ENCODE measurements around the gene NUDT7. TPM values are rescaled to one million over a fixed set of nuclear protein-coding genes. Genes with fewer than 3 reads are reported as not detected.

The NUDT7 gene
- total and polyA plus RNA-seq, 9 of the 15 experiments (the other 6 are each of a cell fraction or from before 2014, with no cell fraction given), result 5.6 to 24.2 (median 10.5) TPM

GRCh38 chr16:77723108-77723514, 797 bp downstream of the NUDT7 start:
- Histone ChIP-seq H2AFZ (ENCODE audit: low read depth, low read length) (peak overlapping the region; percentile 97), H3K9me1 (ENCODE audit: control insufficient read depth, insufficient read depth, low read length) (no peaks in the 10 kb centered on the region), H3K27me3 (ENCODE audit: control insufficient read depth in 2 of 2, insufficient read depth in 2 of 2, low read length in 2 of 2) (no peaks in the 10 kb centered on the region; a peak in 1 of 5 replicates), H4K20me1 (replicated peaks; ENCODE audit: control insufficient read depth, insufficient read depth, low read length) (no peaks in the 10 kb centered on the region), H3K79me2 (ENCODE audit: control insufficient read depth, insufficient read depth, low read length) (peaks cover 2% of the 10 kb centered on the region; the same call in 1 of the 3 replicates), H3K4me2 (ENCODE audit: insufficient read depth, low read length) (peak overlapping the region; percentile 93), H3K4me1 (replicated peaks in 1 of 2; ENCODE audit: control insufficient read depth in 2 of 2, insufficient read depth in 2 of 2, low read length in 2 of 2) (peaks cover 5 to 6% of the 10 kb centered on the region in 2 experiments; a peak in 4 of 5 replicates), H3K36me3 (ENCODE audit: control insufficient read depth, insufficient read depth, low read length) (no peaks in the 10 kb centered on the region), H3K9me3 (replicated peaks; ENCODE audit: control insufficient read depth, insufficient read depth, low read depth, low read length) (no peaks in the 10 kb centered on the region), H3K27ac (ENCODE audit: extremely low read depth, low read depth, low read length) (peak overlapping the region; percentile 87), H3K9ac (ENCODE audit: insufficient read depth in 1 of 2, low read depth in 2 of 2, low read length in 2 of 2) (peak overlapping the region; percentile 89 to 98; a peak in 3 of 4 replicates), H3K4me3 (peak overlapping the region; percentile 78)
- DNase-seq (ENCODE audit: extremely low read depth in 1 of 4, low spot score in 3 of 4) (peak in 3 of 4 experiments; percentile 24 to 59 (median 40)), ATAC-seq (peak; percentile 50), FAIRE-seq (peak; percentile 78)
- CTCF ChIA-PET (ENCODE audit: low intra/inter-chr PET ratio), result no interaction called here
- BruUV-seq (replicated peaks), result no TSS peak
- WGBS (ENCODE audit: insufficient coverage, low coverage, missing lambda C conversion rate), result 3% methylated on average over 4 of the region's 5 CpGs
- POLR2A ChIA-PET, result interaction anchor here (1.5 kb wide), 1 partner anchor 117 kb away, joined by 3 read pairs; no protein-coding TSS in a partner anchor
- in situ Hi-C loops (cut with MboI), result no loop called here
- intact Hi-C loops (cut with micrococcal nuclease), result no loop called here
- TF ChIP-seq ETV1 (tag; conservative IDR thresholded peaks at IDR 0.05; ENCODE audit: low read depth), result peak; percentile 21; the same call in 1 of the 2 replicates
- no peak for TF ChIP-seq CTCF (IDR thresholded peaks at IDR 0.05 in 2 of 3, conservative IDR thresholded peaks at IDR 0.05 in 1 of 3; ENCODE audit: insufficient read depth in 2 of 3, low read depth in 1 of 3, low read length in 3 of 3)
- TF ChIP-seq HMBOX1 (IDR thresholded peaks at IDR 0.05), result peak; percentile 55
- TF ChIP-seq MYNN (IDR thresholded peaks at IDR 0.05), result peak; percentile 90
- TF ChIP-seq MYNN (CRISPR knock-in tag; IDR thresholded peaks at IDR 0.05), result 0 out of 2 replicates have a peak, but pooled peaks have one; percentile 29
- peak; percentile 26; the same call in 1 of the 2 replicates for TF ChIP-seq TEAD4 (IDR thresholded peaks at IDR 0.05; ENCODE audit: low read length)
- TF ChIP-seq TEAD4 (CRISPR knock-in tag; IDR thresholded peaks at IDR 0.05; ENCODE audit: borderline replicate concordance), result no peak
- no peak for TF ChIP-seq SIN3A (IDR thresholded peaks at IDR 0.05; ENCODE audit: borderline replicate concordance in 2 of 2, control insufficient read depth in 1 of 2, low read depth in 2 of 2, low read length in 2 of 2)
- 0 out of 2 replicates have a peak, but pooled peaks have one; percentile 3 for TF ChIP-seq CBFA2T3 (IDR thresholded peaks at IDR 0.05)
- peak; percentile 97 for TF ChIP-seq ZBTB1 (CRISPR knock-in tag; IDR thresholded peaks at IDR 0.05; ENCODE audit: borderline replicate concordance, low read depth)
- 0 out of 4 replicates have a peak, but pooled peaks of 1 of the 2 experiments have one; percentile 15 for TF ChIP-seq RCOR1 (IDR thresholded peaks at IDR 0.05; ENCODE audit: borderline replicate concordance in 1 of 2, low read depth in 2 of 2, low read length in 2 of 2)
- TF ChIP-seq KDM4B (IDR thresholded peaks at IDR 0.05; ENCODE audit: borderline replicate concordance in 2 of 2, low read depth in 1 of 2), result no peak
- TF ChIP-seq ZNF140 (CRISPR knock-in tag; IDR thresholded peaks at IDR 0.05), result no peak
- peak; percentile 67 for TF ChIP-seq MEIS2 (IDR thresholded peaks at IDR 0.05; ENCODE audit: partially characterized antibody)
- 0 out of 2 replicates have a peak, but pooled peaks have one; percentile 5 for TF ChIP-seq MIER1 (IDR thresholded peaks at IDR 0.05; ENCODE audit: low read depth)
- TF ChIP-seq, protein P1, sequence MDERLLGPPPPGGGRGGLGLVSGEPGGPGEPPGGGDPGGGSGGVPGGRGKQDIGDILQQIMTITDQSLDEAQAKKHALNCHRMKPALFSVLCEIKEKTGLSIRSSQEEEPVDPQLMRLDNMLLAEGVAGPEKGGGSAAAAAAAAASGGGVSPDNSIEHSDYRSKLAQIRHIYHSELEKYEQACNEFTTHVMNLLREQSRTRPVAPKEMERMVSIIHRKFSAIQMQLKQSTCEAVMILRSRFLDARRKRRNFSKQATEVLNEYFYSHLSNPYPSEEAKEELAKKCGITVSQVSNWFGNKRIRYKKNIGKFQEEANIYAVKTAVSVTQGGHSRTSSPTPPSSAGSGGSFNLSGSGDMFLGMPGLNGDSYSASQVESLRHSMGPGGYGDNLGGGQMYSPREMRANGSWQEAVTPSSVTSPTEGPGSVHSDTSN (CRISPR knock-in tag; IDR thresholded peaks at IDR 0.05; ENCODE audit: low read depth), result no peak
- TF ChIP-seq, protein P1 (tag; conservative IDR thresholded peaks at IDR 0.05; ENCODE audit: low read depth), result 0 out of 2 replicates have a peak, but pooled peaks have one; percentile 45

All from K562 (cell line).